ENCODE results near the gene POLR1A. TPM values are rescaled to one million over a fixed set of nuclear protein-coding genes. Genes with fewer than 3 reads are reported as not detected.

POLR1A gene
- total and polyA plus RNA-seq, 2 of the 13 experiments (the other 11 are each of a cell fraction or from before 2014, with no cell fraction given), result 7.2 to 39.9 TPM

DNA sequence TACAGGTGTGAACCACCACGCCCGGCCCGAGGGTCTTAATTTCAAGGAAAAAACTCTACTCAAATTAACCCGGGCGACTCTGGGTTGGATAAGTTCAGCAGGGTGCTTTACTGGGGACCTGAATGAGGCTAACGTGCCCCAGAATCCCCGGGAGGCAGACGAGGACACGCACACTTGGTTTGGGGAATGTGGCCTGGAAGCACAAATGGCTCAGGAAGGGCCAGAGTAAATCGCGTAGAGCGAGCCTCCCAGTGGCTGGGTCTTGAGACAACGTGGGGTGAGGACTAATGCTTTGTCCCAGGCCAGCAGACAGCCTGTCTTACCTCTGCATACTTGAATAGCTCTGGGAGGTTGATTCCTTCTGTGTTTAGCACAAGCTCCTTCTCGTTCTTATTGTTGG is 75.8 kb downstream of the POLR1A start (continued):
- TF ChIP-seq NFATC3 (CRISPR knock-in tag; IDR thresholded peaks at IDR 0.05) (no peak), ZNF790 (CRISPR knock-in tag; IDR thresholded peaks at IDR 0.05; ENCODE audit: borderline replicate concordance) (no peak), ZNF776 (CRISPR knock-in tag; IDR thresholded peaks at IDR 0.05) (no peak)
- TF ChIP-seq, protein P1, sequence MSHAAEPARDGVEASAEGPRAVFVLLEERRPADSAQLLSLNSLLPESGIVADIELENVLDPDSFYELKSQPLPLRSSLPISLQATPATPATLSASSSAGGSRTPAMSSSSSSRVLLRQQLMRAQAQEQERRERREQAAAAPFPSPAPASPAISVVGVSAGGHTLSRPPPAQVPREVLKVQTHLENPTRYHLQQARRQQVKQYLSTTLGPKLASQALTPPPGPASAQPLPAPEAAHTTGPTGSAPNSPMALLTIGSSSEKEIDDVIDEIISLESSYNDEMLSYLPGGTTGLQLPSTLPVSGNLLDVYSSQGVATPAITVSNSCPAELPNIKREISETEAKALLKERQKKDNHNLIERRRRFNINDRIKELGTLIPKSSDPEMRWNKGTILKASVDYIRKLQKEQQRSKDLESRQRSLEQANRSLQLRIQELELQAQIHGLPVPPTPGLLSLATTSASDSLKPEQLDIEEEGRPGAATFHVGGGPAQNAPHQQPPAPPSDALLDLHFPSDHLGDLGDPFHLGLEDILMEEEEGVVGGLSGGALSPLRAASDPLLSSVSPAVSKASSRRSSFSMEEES (CRISPR knock-in tag; IDR thresholded peaks at IDR 0.05), result no peak

- intact Hi-C loops (cut with micrococcal nuclease; ENCODE audit: unreplicated experiment) (no loop called here), in situ Hi-C loops (cut with HindIII; ENCODE audit: extremely low pct_ligation_motif_present, low pct_unique_long_range_greater_than_20kb) (no loop called here)
- Histone ChIP-seq H3K27me3 (ENCODE audit: control insufficient read depth in 1 of 2, insufficient read depth in 2 of 2, low read length in 2 of 2) (no peaks in the 10 kb centered on the region), H3K79me2 (ENCODE audit: insufficient read depth, low read length) (no peaks in the 10 kb centered on the region), H3K9me3 (ENCODE audit: low read length) (no peaks in the 10 kb centered on the region), H2AFZ (ENCODE audit: low read length) (no peak overlapping the region), H3K27ac (ENCODE audit: extremely low read length, insufficient read depth, low read length) (no peak overlapping the region), H3K9ac (ENCODE audit: insufficient read depth, low read depth, low read length) (no peak overlapping the region), H3K4me3 (replicated peaks in 1 of 3; ENCODE audit: insufficient read depth in 1 of 3, low read depth in 2 of 3, low read length in 3 of 3) (no peak overlapping the region), H3K4me1 (ENCODE audit: insufficient read depth, low read length) (no peaks in the 10 kb centered on the region), H3K4me2 (ENCODE audit: low read depth, low read length) (no peak overlapping the region), H3K36me3 (replicated peaks in 1 of 2; ENCODE audit: control insufficient read depth in 1 of 2, insufficient read depth in 2 of 2, low read length in 2 of 2) (peaks cover 55 to 87% of the 10 kb centered on the region in 2 experiments), H4K20me1 (ENCODE audit: insufficient read depth, low read length) (no peaks in the 10 kb centered on the region)
- DNase-seq (ENCODE audit: low spot score) (no peak), FAIRE-seq (no peak), ATAC-seq (no peak)
- WGBS (ENCODE audit: low lambda C conversion rate), result 96% methylated on average over 13 of the region's 13 CpGs
- TF ChIP-seq, protein P2, sequence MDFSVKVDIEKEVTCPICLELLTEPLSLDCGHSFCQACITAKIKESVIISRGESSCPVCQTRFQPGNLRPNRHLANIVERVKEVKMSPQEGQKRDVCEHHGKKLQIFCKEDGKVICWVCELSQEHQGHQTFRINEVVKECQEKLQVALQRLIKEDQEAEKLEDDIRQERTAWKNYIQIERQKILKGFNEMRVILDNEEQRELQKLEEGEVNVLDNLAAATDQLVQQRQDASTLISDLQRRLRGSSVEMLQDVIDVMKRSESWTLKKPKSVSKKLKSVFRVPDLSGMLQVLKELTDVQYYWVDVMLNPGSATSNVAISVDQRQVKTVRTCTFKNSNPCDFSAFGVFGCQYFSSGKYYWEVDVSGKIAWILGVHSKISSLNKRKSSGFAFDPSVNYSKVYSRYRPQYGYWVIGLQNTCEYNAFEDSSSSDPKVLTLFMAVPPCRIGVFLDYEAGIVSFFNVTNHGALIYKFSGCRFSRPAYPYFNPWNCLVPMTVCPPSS (IDR thresholded peaks at IDR 0.05), result no peak
- no peak for TF ChIP-seq ZNF550 (CRISPR knock-in tag; IDR thresholded peaks at IDR 0.05; ENCODE audit: borderline replicate concordance)
- TF ChIP-seq, protein P3, sequence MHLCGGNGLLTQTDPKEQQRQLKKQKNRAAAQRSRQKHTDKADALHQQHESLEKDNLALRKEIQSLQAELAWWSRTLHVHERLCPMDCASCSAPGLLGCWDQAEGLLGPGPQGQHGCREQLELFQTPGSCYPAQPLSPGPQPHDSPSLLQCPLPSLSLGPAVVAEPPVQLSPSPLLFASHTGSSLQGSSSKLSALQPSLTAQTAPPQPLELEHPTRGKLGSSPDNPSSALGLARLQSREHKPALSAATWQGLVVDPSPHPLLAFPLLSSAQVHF (CRISPR knock-in tag; IDR thresholded peaks at IDR 0.05), result no peak
- TF ChIP-seq, protein P4, sequence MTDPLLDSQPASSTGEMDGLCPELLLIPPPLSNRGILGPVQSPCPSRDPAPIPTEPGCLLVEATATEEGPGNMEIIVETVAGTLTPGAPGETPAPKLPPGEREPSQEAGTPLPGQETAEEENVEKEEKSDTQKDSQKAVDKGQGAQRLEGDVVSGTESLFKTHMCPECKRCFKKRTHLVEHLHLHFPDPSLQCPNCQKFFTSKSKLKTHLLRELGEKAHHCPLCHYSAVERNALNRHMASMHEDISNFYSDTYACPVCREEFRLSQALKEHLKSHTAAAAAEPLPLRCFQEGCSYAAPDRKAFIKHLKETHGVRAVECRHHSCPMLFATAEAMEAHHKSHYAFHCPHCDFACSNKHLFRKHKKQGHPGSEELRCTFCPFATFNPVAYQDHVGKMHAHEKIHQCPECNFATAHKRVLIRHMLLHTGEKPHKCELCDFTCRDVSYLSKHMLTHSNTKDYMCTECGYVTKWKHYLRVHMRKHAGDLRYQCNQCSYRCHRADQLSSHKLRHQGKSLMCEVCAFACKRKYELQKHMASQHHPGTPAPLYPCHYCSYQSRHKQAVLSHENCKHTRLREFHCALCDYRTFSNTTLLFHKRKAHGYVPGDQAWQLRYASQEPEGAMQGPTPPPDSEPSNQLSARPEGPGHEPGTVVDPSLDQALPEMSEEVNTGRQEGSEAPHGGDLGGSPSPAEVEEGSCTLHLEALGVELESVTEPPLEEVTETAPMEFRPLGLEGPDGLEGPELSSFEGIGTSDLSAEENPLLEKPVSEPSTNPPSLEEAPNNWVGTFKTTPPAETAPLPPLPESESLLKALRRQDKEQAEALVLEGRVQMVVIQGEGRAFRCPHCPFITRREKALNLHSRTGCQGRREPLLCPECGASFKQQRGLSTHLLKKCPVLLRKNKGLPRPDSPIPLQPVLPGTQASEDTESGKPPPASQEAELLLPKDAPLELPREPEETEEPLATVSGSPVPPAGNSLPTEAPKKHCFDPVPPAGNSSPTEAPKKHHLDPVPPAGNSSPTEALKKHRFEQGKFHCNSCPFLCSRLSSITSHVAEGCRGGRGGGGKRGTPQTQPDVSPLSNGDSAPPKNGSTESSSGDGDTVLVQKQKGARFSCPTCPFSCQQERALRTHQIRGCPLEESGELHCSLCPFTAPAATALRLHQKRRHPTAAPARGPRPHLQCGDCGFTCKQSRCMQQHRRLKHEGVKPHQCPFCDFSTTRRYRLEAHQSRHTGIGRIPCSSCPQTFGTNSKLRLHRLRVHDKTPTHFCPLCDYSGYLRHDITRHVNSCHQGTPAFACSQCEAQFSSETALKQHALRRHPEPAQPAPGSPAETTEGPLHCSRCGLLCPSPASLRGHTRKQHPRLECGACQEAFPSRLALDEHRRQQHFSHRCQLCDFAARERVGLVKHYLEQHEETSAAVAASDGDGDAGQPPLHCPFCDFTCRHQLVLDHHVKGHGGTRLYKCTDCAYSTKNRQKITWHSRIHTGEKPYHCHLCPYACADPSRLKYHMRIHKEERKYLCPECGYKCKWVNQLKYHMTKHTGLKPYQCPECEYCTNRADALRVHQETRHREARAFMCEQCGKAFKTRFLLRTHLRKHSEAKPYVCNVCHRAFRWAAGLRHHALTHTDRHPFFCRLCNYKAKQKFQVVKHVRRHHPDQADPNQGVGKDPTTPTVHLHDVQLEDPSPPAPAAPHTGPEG (CRISPR knock-in tag; IDR thresholded peaks at IDR 0.05), result no peak
- TF ChIP-seq FOXO4 (CRISPR knock-in tag; conservative IDR thresholded peaks at IDR 0.05), result 0 out of 2 replicates have a peak, but pooled peaks have one; percentile 29
- no peak for TF ChIP-seq U2AF1 (optimal IDR thresholded peaks at IDR 0.05; ENCODE audit: low read depth, low read length)
- ChIA-PET CTCF (ENCODE audit: low intra/inter-chr PET ratio, low total read pairs) (no interaction called here), POLR2A (no interaction called here)
- BruUV-seq (replicated peaks), result no TSS peak
Measured at GRCh38 chr2:86028766-86029381, 76.8 kb downstream of the POLR1A start.
